GM21526 (cell line): ENCODE measurements around the gene RAET1L.
"Not testable (repeated sequence)": the region's sequence is repeated elsewhere in the genome, so short reads cannot be mapped to it uniquely, and the experiment has no call there.

Experiments
- ATAC-seq: cut with Tn5 transposase; IDR thresholded peaks from one replicate; pipeline ENCODE4 v1.9.1; 2021; ENCODE audit warnings: moderate library complexity; ENCODE audit not compliant: unreplicated experiment, low FRiP score

Gene RAET1L, protein sequence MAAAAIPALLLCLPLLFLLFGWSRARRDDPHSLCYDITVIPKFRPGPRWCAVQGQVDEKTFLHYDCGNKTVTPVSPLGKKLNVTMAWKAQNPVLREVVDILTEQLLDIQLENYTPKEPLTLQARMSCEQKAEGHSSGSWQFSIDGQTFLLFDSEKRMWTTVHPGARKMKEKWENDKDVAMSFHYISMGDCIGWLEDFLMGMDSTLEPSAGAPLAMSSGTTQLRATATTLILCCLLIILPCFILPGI

DNA sequence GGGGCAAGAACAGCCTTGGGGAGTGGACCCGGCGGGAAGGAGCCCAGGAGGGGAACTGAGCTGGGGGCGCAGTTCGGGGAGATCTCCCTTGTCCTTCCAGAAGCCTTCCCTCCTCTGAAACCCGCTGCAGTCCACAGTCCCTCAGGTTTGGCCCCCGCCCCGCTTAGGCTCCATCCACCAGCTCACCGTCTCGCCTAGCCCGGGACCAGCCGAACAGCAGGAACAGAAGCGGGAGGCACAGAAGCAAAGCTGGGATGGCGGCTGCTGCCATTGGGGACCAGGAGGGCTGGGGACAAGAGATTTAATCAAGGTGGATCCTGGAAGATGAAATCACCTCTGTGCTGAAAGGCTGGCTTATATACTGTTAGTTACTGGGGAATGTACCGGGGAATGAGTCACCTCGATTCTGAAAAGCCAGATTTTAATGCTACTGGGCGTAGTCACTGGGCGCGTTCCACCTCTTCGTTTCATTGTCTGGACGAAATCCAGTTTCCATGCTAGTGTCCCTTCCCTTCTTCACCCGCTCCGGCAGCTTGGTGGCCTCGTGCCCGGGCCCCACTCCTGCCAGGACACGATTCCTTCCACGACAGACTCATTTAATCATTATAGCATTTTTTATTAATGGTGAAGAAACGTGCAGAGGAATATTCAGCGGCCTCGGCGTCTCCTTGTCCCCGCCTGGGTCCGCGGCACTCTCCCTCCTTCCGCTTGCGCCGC is at the start of gene RAET1L:
Gene RAET1L (minus strand): TSS at position 332 of the 717 bp plus-strand sequence. CDS start 61 bp downstream, at position 271.
- ATAC-seq: no peak

DNA sequence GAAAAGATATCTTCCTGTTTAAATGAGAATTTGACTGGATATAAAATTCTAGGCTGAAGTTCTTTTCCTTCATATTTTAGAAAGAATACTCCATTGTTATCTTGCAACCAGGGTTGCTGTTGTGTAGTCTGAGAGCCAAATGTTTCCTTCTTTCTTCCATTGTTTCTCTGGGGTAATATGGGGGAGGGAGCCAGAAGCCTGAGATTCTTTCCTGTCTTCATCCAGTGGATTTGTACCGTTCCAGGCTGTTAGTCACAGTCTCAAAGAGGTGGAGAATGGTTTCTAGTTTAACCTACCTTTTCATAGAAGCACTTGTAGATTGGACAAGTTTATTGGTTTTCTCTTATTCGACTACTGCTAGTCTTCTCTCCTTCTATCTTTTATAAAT is 49.7 kb upstream of the RAET1L start:
- no peak for ATAC-seq

DNA sequence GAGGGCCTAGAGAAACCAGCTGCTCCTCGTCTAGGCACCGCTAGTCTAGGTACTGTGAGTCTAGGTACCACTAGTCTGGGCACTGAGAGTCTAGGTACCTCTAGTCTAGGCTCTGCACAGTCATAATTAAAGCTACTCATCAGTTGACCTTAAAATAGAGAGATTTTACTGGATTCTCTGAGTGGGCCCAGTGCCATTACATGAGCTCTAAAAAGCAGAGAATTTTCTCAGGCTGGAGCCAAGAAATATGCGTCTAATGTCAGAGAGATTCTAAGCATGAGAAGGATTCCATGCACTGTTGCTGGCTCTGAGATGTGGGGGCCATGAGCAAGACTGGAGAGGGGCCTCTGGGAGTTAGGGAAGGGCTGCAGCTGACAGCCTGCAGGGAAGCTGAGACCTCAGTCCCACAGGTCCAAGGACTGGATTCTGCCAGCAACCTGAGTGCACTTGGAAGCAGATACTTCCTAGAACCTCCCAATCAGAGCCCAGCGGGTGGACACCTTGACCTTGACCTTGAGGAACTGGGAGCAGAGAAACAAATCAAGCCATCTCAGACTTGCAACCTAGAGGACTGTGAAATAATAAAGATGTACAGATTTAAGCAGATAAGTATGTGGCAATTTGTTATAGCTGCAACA is 49.2 kb upstream of the RAET1L start:
- not testable (repeated sequence) for ATAC-seq

DNA sequence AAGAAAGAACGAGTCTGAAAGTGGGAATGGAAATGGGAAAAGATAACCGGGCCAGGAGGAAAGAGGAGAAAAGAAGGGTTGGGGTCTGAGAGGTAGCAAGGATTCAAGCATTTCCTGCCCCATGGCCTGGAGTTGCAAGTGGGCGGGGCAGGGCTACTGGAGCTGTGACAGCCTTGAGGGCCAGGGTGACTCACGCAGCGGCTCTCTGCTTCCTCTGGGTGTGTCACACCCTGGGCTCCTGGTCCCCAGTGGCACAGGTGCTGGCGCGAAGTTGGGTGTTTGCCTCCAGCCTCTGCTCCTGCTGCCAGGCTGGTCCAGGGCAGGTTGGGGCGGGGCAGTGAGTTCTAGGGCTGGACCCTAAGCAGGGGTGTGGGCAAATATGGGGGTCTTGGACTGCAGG is 46.9 kb upstream of the RAET1L start:
- ATAC-seq: no peak

DNA sequence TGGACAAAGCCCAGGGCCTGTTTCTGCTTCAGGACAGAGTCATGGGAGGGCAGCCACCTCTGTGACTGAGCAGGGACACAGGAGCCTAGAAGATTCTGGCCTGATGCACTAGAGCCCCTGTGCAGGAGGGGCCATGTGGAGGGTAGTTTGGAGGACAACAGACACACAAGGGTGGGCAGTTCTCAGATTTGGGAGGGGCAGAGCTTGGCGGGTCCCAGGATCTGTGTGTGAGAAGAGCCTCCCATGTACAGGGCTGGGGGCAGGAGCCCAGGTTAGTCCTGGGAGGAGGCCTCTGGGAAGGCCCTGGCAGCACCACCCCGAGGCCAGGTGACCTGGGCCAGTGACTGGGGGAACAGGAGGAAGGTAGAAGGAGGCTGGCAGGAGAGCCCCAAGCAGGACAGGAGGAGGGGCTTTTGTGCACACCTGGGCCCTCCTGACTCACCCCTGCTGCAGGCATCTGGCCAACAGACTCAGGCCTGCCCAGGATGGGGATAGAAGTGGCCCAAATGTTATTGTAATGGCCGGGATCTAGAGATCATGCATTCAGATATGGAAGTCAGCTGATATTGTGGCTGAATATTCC is 45.0 kb upstream of the RAET1L start:
- no peak for ATAC-seq

DNA sequence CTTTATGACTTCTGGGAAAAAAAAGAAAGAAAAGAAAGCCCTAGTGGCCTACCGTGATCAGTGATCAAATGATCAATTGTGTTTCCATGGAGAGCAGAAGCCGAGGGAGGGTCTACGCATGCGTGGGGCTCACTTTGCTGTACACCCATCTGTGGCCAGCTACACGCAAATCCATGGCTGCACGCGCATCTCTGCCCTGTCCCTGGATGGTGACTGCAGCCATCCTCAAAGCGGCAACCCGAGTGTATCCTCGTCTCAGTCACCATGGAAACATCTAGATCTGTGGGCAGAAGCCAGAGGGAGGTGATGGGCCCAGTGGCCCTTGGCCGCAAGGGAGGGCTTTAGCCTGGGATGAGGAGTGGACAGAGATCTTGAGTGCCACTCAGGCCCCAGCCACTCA is 44.4 kb upstream of the RAET1L start:
- no peak for ATAC-seq

DNA sequence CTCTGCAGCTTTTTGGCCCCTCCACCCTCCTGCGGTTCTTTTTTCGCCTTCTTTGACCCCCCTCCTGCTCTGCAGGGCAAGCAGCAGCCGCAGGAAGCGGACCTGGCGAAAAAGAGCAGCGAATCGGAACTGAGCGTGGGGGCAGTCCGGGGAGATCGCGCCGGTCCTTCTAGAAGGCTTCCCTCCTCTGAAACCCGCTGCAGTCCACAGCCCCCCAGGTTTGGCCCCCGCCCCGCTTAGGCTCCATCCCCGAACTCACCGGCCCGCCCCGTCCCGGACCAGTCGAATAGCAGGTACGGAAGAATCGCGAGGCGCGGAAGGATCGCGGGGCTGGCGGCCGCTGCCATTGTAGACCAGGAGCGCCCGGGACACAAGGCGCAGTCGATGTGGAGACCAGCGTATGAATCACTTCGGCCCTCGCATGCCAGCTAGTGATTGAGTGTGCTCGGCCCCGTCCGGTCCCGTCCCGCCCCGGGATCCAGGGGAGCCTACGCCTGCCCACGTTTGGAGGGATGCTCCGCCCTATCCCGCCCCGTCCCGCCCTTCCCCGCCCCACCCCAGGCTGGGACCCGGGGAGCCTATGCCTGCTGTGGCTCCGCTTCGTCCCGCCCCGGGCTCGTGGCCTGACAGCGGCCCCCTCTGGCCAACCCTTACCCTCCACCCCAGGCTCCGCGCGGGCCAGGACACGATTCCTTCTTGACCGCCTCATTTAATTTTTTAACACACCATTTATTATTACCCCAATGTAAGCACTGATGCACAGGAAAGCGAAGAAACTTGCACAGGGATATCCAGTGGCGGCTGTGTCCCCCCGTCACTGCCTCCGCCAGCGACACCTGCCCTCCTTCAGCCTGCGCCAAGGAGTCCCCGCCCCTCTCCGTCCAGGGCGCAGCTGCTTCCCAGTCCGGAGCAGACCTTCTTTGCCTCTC is 43.7 kb upstream of the RAET1L start, which contains the start of gene ULBP3:
Gene ULBP3 (minus strand): TSS at position 402 of the 929 bp plus-strand sequence. CDS start 55 bp downstream, at position 347.
- ATAC-seq: peak; percentile 81

DNA sequence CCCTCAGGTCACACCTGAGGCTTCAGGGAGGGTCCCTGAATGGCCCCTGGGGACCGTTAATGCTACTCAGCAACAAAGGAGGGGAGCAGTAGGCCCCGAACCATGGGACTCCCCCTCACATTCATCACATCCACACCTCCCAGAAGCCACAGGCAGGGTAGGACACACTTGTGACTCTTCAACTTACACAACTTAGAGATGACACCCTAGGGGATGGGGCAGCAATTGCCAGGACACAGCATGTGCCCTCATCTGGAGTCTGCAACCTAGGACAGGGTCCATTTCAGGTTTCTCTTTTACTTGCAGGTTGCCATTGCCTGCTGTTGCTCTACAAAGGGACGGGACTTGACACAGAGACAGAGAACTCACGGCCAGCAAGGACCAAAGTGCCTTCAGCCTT is 42.8 kb upstream of the RAET1L start:
- ATAC-seq: no peak

DNA sequence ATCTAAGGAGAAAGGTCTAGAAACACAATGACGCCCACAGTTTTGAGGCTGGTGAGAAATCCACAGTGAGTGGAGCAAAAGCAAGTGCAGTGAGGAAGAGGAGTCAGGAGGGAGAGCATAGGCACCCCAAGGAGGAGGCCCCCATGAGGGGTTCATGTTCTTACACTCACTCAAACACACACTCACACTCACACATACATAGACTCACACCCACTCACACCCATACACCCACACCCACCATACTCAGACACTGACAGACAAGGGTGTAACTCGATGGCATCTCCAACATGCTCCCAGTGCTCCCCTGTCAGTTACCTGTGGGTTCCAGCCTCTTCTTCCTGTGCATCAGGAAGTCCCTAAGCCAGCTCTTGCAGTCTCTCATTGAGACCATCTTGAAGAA is 39.8 kb upstream of the RAET1L start:
- no peak for ATAC-seq

DNA sequence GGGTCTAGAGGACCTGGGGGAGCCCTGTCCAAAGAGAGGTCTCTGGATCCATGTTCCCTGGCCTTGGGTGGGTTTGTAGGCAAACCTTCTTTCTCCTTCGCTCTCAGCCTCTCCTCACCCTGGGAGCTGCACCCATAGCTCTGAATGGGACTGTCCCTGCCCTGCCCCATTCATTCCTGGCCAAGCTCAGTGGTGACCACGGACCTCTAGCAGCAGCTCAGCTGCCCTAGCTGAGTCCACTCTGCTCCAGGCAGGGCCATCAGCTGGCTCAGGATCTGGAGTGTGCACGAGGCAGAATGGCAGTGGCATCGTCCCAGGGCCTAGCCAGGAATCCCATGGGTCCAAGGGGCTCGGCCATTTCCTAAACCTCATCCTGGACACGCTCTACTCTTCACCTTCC is 38.3 kb upstream of the RAET1L start:
- no peak for ATAC-seq

DNA sequence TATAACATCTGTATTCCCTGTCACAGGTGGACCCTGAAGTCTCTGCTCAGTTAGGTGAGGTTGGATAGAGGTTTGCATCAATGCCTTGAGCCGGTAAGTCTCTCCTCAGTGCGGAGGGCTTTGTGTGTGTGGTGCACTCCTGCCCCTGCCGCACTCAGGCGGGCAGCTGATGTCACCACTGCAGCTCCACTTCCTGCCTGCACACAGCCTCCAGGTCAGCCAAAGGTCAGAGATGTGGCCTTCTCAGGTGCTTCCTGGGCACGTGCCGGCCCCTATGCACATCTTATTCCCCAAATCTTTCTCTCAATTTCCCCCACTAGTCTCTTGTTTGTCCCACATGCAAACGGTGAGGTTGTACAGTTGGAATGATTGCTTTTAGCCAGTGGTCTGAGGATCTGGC is 34.6 kb upstream of the RAET1L start:
- not testable (repeated sequence) for ATAC-seq

DNA sequence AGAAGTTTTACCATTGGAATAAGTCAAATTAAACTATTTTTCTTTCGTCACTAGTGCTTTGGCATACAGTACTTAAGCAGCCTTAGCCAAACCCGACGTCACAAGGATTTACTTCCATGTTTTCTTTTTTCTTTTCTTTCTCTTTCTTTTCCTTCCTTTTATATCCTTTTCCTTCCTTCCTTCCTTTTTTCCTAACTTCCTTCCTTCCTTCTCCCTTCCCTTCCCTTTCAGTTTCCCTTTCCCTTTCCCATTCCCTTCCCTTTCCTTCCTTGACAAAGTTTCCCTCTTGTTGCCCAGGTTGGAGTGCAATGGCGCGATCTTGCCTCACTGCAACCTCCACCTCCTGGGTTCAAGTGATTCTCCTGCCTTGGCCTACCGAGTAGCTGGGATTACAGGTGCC is 33.7 kb upstream of the RAET1L start:
- ATAC-seq: no peak

DNA sequence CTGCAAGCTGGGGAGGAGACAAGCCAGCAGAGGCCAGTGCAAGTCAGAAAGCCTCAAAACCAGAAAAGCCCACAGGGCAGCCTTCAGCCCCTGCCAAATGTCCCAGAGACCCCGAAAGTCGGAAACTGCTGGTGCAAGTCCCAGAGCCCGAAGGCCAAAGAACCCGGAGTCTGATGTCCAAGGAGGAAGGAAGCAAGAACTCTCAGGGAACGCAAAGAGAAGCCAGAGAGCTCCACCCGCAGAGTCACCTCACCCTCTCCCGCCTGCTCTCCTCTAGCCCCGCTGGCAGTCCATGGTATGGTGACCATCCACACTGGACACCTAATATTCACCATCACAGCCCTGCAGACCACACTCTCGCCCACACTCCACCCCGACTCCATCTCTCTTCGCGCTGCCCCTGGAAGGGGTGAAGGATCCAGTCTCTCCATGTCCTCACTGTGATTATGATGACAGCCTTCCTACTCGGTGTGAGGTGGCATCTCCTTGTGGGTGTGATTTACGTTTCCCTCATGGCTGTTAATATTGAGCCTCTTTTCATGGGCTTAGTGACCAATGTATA is 33.0 kb upstream of the RAET1L start:
- no peak for ATAC-seq

DNA sequence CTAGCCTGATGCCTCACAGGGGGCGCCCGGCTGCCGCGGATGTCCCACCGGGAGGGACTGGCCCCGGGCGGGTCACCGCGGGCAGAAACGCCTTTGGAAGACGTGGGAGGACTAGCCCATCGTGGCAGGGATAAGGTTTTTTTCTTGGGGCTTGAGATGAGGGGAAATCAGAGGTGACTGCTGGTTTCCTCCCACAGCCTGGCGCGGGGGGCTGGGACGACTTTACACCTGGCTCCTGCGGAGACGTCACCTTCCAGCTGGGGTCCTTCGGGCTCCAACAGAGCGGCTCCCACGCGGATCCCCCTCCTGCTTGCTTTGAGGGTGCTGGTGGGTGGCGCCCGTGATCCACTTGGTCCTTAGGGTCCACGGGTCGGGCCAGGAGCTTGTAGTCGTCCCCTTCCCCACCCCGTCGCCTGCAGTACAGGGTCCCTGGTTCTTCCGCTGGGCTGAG is 32.2 kb upstream of the RAET1L start:
- no peak for ATAC-seq

DNA sequence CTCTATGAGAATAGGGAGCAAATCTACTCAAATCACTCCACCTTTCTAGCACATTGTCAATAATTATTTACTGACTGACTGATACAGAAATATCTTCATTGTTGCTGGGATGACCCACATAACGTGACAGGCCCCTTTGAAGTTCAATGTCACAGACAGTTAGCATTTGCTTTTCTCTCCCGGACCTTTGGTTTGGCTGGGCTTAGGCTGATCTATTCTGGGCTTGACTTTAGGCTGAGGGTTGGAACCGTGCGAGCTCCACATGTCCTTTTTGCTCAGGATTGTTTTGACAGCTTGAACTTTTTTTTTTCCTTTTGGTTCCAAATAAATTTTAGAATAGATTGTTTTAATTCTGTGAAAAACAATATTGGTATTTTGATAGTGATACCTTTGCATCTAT is 31.6 kb upstream of the RAET1L start:
- ATAC-seq: no peak

DNA sequence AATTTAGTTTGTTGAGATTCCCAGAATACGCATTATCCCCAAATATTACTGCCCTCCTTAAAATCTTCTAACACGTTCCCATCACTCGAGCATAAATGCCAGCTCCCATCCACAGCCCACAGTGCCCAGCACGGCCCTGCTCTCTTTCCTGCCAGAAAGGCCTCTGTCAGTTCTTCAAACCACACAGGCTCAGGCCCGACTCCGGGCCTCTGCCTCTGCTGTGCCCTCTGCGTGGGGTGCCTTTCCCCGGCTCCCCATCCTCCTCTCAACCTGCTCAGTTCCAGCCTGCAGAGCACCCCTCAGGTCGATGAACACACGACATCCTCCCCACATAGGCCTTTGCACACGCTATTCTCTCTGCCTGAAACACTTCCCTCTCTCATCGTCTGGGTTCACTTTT is 30.8 kb upstream of the RAET1L start:
- ATAC-seq: no peak

DNA sequence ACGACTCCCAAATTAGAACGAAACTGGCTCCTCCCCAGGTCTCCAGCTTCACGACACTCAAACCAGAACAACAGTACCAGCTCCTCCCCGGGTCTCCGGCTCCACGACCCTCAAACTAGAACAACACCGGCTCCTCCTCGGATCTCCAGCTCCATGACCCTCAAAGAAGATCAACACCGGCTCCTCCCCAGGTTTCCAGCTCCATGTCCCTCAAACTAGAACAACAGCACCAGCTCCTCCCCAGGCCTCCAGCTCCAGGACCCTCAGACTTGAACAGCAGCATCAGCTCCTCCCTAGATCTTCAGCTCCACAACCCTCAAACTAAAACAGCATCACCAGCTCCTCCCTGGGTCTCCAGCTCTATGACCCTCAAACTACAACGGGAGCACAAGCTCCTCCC is 29.8 kb upstream of the RAET1L start:
- ATAC-seq: no peak

DNA sequence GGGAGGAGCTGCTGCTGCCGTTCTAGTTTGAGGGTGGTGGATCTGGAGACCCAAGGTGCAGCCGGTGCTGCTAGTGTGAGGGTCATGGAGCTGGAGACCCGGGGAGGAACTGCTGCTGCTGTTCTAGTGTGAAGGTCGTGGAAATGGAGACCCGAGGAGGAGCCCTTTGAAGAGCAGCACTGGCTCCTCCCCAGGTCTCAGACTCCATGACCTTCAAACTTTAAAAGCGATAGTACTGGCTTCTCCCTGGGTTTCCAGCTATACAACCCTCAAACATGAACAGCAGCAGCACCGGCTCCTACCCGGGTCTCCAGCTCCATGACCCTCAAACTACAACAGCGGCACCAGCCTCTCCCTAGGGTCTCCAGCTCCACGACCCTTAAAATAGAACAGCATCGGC is 28.1 kb upstream of the RAET1L start:
- no peak for ATAC-seq

DNA sequence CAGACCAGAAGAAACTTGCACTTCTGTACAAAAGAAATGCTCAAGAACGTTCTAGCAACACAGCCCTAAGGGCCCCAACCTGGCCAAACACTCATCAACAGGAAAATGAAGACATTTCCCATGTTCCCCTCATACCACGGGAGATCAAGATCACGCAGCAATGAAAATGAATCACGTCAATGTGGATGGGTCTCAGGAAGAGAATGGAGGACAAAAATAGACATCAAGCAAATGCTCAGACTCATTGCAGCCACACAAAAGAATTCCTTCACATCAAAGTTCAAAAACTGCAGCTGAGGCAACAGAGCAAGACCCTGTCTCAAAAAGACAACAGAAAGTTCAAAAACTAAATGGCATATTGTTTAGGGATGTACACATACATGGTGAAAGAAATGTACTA is 25.5 kb upstream of the RAET1L start:
- ATAC-seq: no peak

DNA sequence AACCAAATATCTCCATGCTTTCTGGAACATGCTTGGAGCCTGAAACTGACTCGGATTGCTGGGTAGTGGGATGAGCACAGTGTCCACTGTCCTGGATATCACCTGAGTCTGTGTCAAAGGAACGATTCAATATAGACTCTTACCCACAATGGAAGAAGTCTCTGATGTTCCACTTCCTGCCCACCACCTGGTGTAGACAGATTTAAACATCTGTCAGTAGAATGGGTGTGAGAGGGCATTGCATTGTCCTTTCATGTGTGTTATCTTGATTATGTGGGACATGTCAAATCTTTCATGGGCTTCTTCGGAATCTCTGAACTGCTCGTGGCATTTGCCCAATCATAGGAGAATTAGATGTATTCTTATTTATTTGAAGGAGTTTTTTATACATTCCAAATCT is 22.8 kb upstream of the RAET1L start:
- no peak for ATAC-seq
